ENCODE results near the gene RNF223.

RNF223 gene

DNA sequence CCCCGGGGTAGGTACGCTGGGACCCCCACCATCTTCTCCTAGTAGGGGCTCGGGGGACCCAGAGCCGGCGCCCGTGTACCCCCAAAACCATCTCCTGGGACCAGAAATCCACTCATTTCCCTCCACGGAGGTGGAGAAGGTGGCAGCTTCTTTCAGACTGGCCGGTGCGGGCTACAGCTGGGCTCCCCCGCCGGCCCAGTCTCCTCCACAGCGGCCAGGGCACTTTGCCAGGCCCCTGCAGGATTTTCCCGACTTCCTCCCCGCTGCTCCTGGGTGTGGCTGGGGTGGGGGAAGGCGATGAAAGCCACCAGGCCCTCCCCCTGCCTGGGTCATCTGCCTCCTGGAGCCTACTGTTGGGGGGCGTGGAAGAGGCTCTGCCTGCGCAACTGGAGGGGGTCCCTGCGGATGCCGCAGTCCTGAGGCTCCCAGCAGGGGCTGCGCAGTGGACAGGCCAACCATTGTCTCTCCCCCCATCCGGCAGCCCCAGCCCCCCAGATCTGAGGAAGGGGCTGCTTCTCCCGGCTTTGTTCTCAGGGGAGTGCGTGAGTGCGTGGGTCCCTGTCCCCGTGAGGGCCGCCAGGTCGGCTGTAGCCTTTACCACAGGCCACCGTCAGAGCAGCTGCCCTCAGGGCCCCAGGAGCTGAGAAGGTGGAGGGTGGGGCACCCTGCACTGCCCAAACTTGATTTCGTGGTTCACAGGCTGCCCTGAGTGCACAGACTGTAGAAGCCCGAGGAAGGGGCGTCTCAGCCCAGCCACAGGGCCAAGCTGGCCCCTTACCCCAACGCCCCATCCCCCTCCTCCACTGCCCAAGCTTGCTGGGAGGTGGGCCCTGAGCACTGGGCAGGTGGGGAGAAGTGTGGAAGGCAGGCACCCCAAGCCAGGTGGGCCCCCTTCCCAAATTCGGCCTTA is 52.8 kb downstream of the RNF223 start:
- Histone ChIP-seq H3K9ac (ENCODE audit: low read depth, low read length) (peak overlapping the region; percentile 37), H3K9me3 (ENCODE audit: control insufficient read depth, insufficient read depth, low read length) (no peaks in the 10 kb centered on the region), H3K27me3 (ENCODE audit: control insufficient read depth, insufficient read depth, low read length) (no peaks in the 10 kb centered on the region), H3K4me1 (ENCODE audit: control insufficient read depth, insufficient read depth, low read length) (peaks cover 8% of the 10 kb centered on the region), H3K36me3 (ENCODE audit: control insufficient read depth, insufficient read depth, low read length) (peaks cover 19% of the 10 kb centered on the region), H3K4me3 (ENCODE audit: low read depth, low read length) (peak overlapping the region; percentile 61)

All from iPS-15b (cell line).